ENCODE measurements around the gene FNDC1.

The FNDC1 gene

GRCh38 chr6:159212525-159213280, 43.5 kb downstream of the FNDC1 start:
- Histone ChIP-seq H3K4me3 (ENCODE audit: low read length) (no peak overlapping the region), H3K27ac (ENCODE audit: low read length) (no peak overlapping the region), H3K9me3 (ENCODE audit: insufficient read depth, low read depth, low read length) (no peaks in the 10 kb centered on the region), H3K9ac (ENCODE audit: low read depth, low read length) (no peak overlapping the region), H3K4me1 (ENCODE audit: insufficient read depth, low read length) (no peaks in the 10 kb centered on the region; the same call in 1 of the 2 replicates), H3K27me3 (ENCODE audit: insufficient read depth, low read length) (peaks cover 4% of the 10 kb centered on the region; the same call in 1 of the 2 replicates), H3K36me3 (ENCODE audit: insufficient read depth, low read depth, low read length) (no peaks in the 10 kb centered on the region)

GRCh38 chr6:159213405-159213804, 44.2 kb downstream of the FNDC1 start:
- Histone ChIP-seq H3K4me1 (ENCODE audit: insufficient read depth, low read length) (no peaks in the 10 kb centered on the region; the same call in 1 of the 2 replicates), H3K9ac (ENCODE audit: low read depth, low read length) (no peak overlapping the region), H3K4me3 (ENCODE audit: low read length) (no peak overlapping the region), H3K9me3 (ENCODE audit: insufficient read depth, low read depth, low read length) (no peaks in the 10 kb centered on the region), H3K27ac (ENCODE audit: low read length) (no peak overlapping the region), H3K27me3 (ENCODE audit: insufficient read depth, low read length) (peaks cover 4% of the 10 kb centered on the region; the same call in 1 of the 2 replicates), H3K36me3 (ENCODE audit: insufficient read depth, low read depth, low read length) (no peaks in the 10 kb centered on the region)

GRCh38 chr6:159214281-159214680, 45.1 kb downstream of the FNDC1 start:
- H3K9me3 ChIP-seq (ENCODE audit: insufficient read depth, low read depth, low read length) = no peaks in the 10 kb centered on the region
- no peaks in the 10 kb centered on the region for H3K36me3 ChIP-seq (ENCODE audit: insufficient read depth, low read depth, low read length)
- peaks cover 4% of the 10 kb centered on the region; the same call in 1 of the 2 replicates for H3K27me3 ChIP-seq (ENCODE audit: insufficient read depth, low read length)
- H3K4me3 ChIP-seq (ENCODE audit: low read length) = no peak overlapping the region
- no peaks in the 10 kb centered on the region; the same call in 1 of the 2 replicates for H3K4me1 ChIP-seq (ENCODE audit: insufficient read depth, low read length)
- H3K9ac ChIP-seq (ENCODE audit: low read depth, low read length) = no peak overlapping the region
- no peak overlapping the region for H3K27ac ChIP-seq (ENCODE audit: low read length)

- no peaks in the 10 kb centered on the region for H3K36me3 ChIP-seq (ENCODE audit: insufficient read depth, low read depth, low read length)
- H3K27ac ChIP-seq (ENCODE audit: low read length) = no peak overlapping the region
- H3K27me3 ChIP-seq (ENCODE audit: insufficient read depth, low read length) = peaks cover 4% of the 10 kb centered on the region; the same call in 1 of the 2 replicates
- no peak overlapping the region for H3K9ac ChIP-seq (ENCODE audit: low read depth, low read length)
- H3K4me3 ChIP-seq (ENCODE audit: low read length) = no peak overlapping the region
- no peaks in the 10 kb centered on the region for H3K9me3 ChIP-seq (ENCODE audit: insufficient read depth, low read depth, low read length)
- no peaks in the 10 kb centered on the region; the same call in 1 of the 2 replicates for H3K4me1 ChIP-seq (ENCODE audit: insufficient read depth, low read length)
Observed at GRCh38 chr6:159217595-159218275, 48.5 kb downstream of the FNDC1 start.

GRCh38 chr6:159220093-159220492, 50.9 kb downstream of the FNDC1 start:
- H3K9me3 ChIP-seq (ENCODE audit: insufficient read depth, low read depth, low read length) = no peaks in the 10 kb centered on the region
- H3K9ac ChIP-seq (ENCODE audit: low read depth, low read length) = no peak overlapping the region
- H3K27ac ChIP-seq (ENCODE audit: low read length) = no peak overlapping the region
- peaks cover 4% of the 10 kb centered on the region; the same call in 1 of the 2 replicates for H3K27me3 ChIP-seq (ENCODE audit: insufficient read depth, low read length)
- H3K4me1 ChIP-seq (ENCODE audit: insufficient read depth, low read length) = no peaks in the 10 kb centered on the region; the same call in 1 of the 2 replicates
- no peak overlapping the region for H3K4me3 ChIP-seq (ENCODE audit: low read length)
- H3K36me3 ChIP-seq (ENCODE audit: insufficient read depth, low read depth, low read length) = no peaks in the 10 kb centered on the region

- peaks cover 4% of the 10 kb centered on the region; the same call in 1 of the 2 replicates for H3K27me3 ChIP-seq (ENCODE audit: insufficient read depth, low read length)
- H3K4me3 ChIP-seq (ENCODE audit: low read length) = no peak overlapping the region
- no peak overlapping the region for H3K27ac ChIP-seq (ENCODE audit: low read length)
- no peaks in the 10 kb centered on the region for H3K36me3 ChIP-seq (ENCODE audit: insufficient read depth, low read depth, low read length)
- H3K9ac ChIP-seq (ENCODE audit: low read depth, low read length) = no peak overlapping the region
- H3K9me3 ChIP-seq (ENCODE audit: insufficient read depth, low read depth, low read length) = no peaks in the 10 kb centered on the region
- no peaks in the 10 kb centered on the region; the same call in 1 of the 2 replicates for H3K4me1 ChIP-seq (ENCODE audit: insufficient read depth, low read length)
Observed at GRCh38 chr6:159221486-159222170, 52.4 kb downstream of the FNDC1 start.

- Histone ChIP-seq H3K9ac (ENCODE audit: low read depth, low read length) (no peak overlapping the region), H3K4me1 (ENCODE audit: insufficient read depth, low read length) (no peaks in the 10 kb centered on the region), H3K27me3 (ENCODE audit: insufficient read depth, low read length) (no peaks in the 10 kb centered on the region; the same call in 1 of the 2 replicates), H3K4me3 (ENCODE audit: low read length) (no peak overlapping the region), H3K36me3 (ENCODE audit: insufficient read depth, low read depth, low read length) (no peaks in the 10 kb centered on the region), H3K27ac (ENCODE audit: low read length) (no peak overlapping the region), H3K9me3 (ENCODE audit: insufficient read depth, low read depth, low read length) (no peaks in the 10 kb centered on the region)
Observed at GRCh38 chr6:159224452-159224851, 55.3 kb downstream of the FNDC1 start.

- Histone ChIP-seq H3K36me3 (ENCODE audit: insufficient read depth, low read depth, low read length) (no peaks in the 10 kb centered on the region), H3K4me3 (ENCODE audit: low read length) (no peak overlapping the region), H3K27me3 (ENCODE audit: insufficient read depth, low read length) (peaks cover 33% of the 10 kb centered on the region), H3K4me1 (ENCODE audit: insufficient read depth, low read length) (no peaks in the 10 kb centered on the region), H3K9ac (ENCODE audit: low read depth, low read length) (no peak overlapping the region), H3K9me3 (ENCODE audit: insufficient read depth, low read depth, low read length) (no peaks in the 10 kb centered on the region), H3K27ac (ENCODE audit: low read length) (no peak overlapping the region)
Observed at GRCh38 chr6:159229651-159230051, 60.5 kb downstream of the FNDC1 start.

GRCh38 chr6:159232106-159232645, 63.0 kb downstream of the FNDC1 start:
- no peaks in the 10 kb centered on the region for H3K9me3 ChIP-seq (ENCODE audit: insufficient read depth, low read depth, low read length)
- H3K4me3 ChIP-seq (ENCODE audit: low read length) = no peak overlapping the region

GRCh38 chr6:159232751-159233150, 63.6 kb downstream of the FNDC1 start:
- Histone ChIP-seq H3K27me3 (ENCODE audit: insufficient read depth, low read length) (peaks cover 53% of the 10 kb centered on the region), H3K4me1 (ENCODE audit: insufficient read depth, low read length) (no peaks in the 10 kb centered on the region), H3K9me3 (ENCODE audit: insufficient read depth, low read depth, low read length) (no peaks in the 10 kb centered on the region), H3K27ac (ENCODE audit: low read length) (no peak overlapping the region), H3K9ac (ENCODE audit: low read depth, low read length) (no peak overlapping the region), H3K36me3 (ENCODE audit: insufficient read depth, low read depth, low read length) (no peaks in the 10 kb centered on the region), H3K4me3 (ENCODE audit: low read length) (no peak overlapping the region)

More at GRCh38 chr6:159232106-159232645, 63.0 kb downstream of the FNDC1 start:
- Histone ChIP-seq H3K4me1 (ENCODE audit: insufficient read depth, low read length) (no peaks in the 10 kb centered on the region), H3K36me3 (ENCODE audit: insufficient read depth, low read depth, low read length) (no peaks in the 10 kb centered on the region), H3K9ac (ENCODE audit: low read depth, low read length) (no peak overlapping the region), H3K27ac (ENCODE audit: low read length) (no peak overlapping the region), H3K27me3 (ENCODE audit: insufficient read depth, low read length) (peaks cover 53% of the 10 kb centered on the region)

GRCh38 chr6:159233365-159234101, 64.3 kb downstream of the FNDC1 start:
- H3K27me3 ChIP-seq (ENCODE audit: insufficient read depth, low read length) = peaks cover 53% of the 10 kb centered on the region
- no peak overlapping the region for H3K9ac ChIP-seq (ENCODE audit: low read depth, low read length)
- no peaks in the 10 kb centered on the region for H3K4me1 ChIP-seq (ENCODE audit: insufficient read depth, low read length)
- H3K4me3 ChIP-seq (ENCODE audit: low read length) = peak overlapping the region; percentile 35; the same call in 1 of the 2 replicates
- H3K9me3 ChIP-seq (ENCODE audit: insufficient read depth, low read depth, low read length) = no peaks in the 10 kb centered on the region
- no peak overlapping the region for H3K27ac ChIP-seq (ENCODE audit: low read length)
- H3K36me3 ChIP-seq (ENCODE audit: insufficient read depth, low read depth, low read length) = no peaks in the 10 kb centered on the region

Measured in iPS-20b (cell line).